ENCODE results near the gene MEGF11.

The MEGF11 gene

GRCh38 chr15:66225656-66226274 is 27.8 kb downstream of the MEGF11 start (continued):
- peak; percentile 50; the same call in 1 of the 2 replicates for TF ChIP-seq ZSCAN4 (tag by site-specific recombination; IDR thresholded peaks at IDR 0.05)

GRCh38 chr15:66224946-66225345 is 28.6 kb downstream of the MEGF11 start:
- Histone ChIP-seq H3K9me3 (ENCODE audit: control insufficient read depth, insufficient read depth, low read depth, low read length) (no peaks in the 10 kb centered on the region), H3K4me1 (ENCODE audit: control insufficient read depth, insufficient read depth, low read length) (no peaks in the 10 kb centered on the region), H3K27ac (ENCODE audit: extremely low read depth, low read depth, low read length) (no peak overlapping the region), H3K4me3 (ENCODE audit: low read depth, low read length) (no peak overlapping the region), H3K36me3 (ENCODE audit: control insufficient read depth in 2 of 2, insufficient read depth in 1 of 2, low read length in 2 of 2) (no peaks in the 10 kb centered on the region)
- POLR2A ChIA-PET, result no interaction called here
- CTCF ChIA-PET, result interaction anchor here (0.6 kb wide), 1 partner anchor 33 kb away, joined by 3 read pairs; no protein-coding TSS in a partner anchor
- TF ChIP-seq EGR2 (tag by site-specific recombination; IDR thresholded peaks at IDR 0.05; ENCODE audit: low read depth) (peak; percentile 9; the same call in 1 of the 2 replicates), ZFHX2 (tag by site-specific recombination; conservative IDR thresholded peaks at IDR 0.05) (peak; percentile 22; the same call in 1 of the 2 replicates), ZNF629 (tag by site-specific recombination; IDR thresholded peaks at IDR 0.05) (no peak)

GRCh38 chr15:66222273-66223198 is 31.0 kb downstream of the MEGF11 start:
- POLR2A ChIA-PET, result no interaction called here
- no peaks in the 10 kb centered on the region for H3K9me3 ChIP-seq (ENCODE audit: control insufficient read depth, insufficient read depth, low read depth, low read length)
- no peak overlapping the region for H3K27ac ChIP-seq (ENCODE audit: extremely low read depth, low read depth, low read length)
- no peaks in the 10 kb centered on the region for H3K4me1 ChIP-seq (ENCODE audit: control insufficient read depth, insufficient read depth, low read length)
- CTCF ChIA-PET, result interaction anchor here (1.2 kb wide), 1 partner anchor 9 kb away, joined by 3 read pairs; no protein-coding TSS in a partner anchor
- no peaks in the 10 kb centered on the region for H3K36me3 ChIP-seq (ENCODE audit: control insufficient read depth in 2 of 2, insufficient read depth in 1 of 2, low read length in 2 of 2)
- TF ChIP-seq ZNF140 (tag by site-specific recombination; IDR thresholded peaks at IDR 0.05) (peak; percentile 95), EGR2 (tag by site-specific recombination; IDR thresholded peaks at IDR 0.05; ENCODE audit: low read depth) (peak; percentile 89), ZNF416 (tag by site-specific recombination; IDR thresholded peaks at IDR 0.05) (no peak), ZNF518A (tag by site-specific recombination; conservative IDR thresholded peaks at IDR 0.05; ENCODE audit: low read depth) (no peak), ZNF837 (tag by site-specific recombination; IDR thresholded peaks at IDR 0.05) (no peak), ZFHX2 (tag by site-specific recombination; conservative IDR thresholded peaks at IDR 0.05) (peak; percentile 72), ZNF146 (tag by site-specific recombination; IDR thresholded peaks at IDR 0.05) (peak; percentile 53; the same call in 1 of the 2 replicates)
- no peak overlapping the region for H3K4me3 ChIP-seq (ENCODE audit: low read depth, low read length)

GRCh38 chr15:66221126-66221525 is 32.4 kb downstream of the MEGF11 start:
- POLR2A ChIA-PET, result no interaction called here
- 0 out of 2 replicates have a peak, but pooled peaks have one; percentile 6 for TF ChIP-seq EGR2 (tag by site-specific recombination; IDR thresholded peaks at IDR 0.05; ENCODE audit: low read depth)
- TF ChIP-seq ZNF114 (tag by site-specific recombination; IDR thresholded peaks at IDR 0.05), result no peak
- Histone ChIP-seq H3K9me3 (ENCODE audit: control insufficient read depth, insufficient read depth, low read depth, low read length) (no peaks in the 10 kb centered on the region), H3K4me1 (ENCODE audit: control insufficient read depth, insufficient read depth, low read length) (no peaks in the 10 kb centered on the region), H3K36me3 (ENCODE audit: control insufficient read depth in 2 of 2, insufficient read depth in 1 of 2, low read length in 2 of 2) (no peaks in the 10 kb centered on the region), H3K4me3 (ENCODE audit: low read depth, low read length) (no peak overlapping the region), H3K27ac (ENCODE audit: extremely low read depth, low read depth, low read length) (no peak overlapping the region)
- CTCF ChIA-PET, result interaction anchor here (1.2 kb wide), 1 partner anchor 11 kb away, joined by 3 read pairs; no protein-coding TSS in a partner anchor
